ENCODE measurements around the gene DNAH10.

DNA sequence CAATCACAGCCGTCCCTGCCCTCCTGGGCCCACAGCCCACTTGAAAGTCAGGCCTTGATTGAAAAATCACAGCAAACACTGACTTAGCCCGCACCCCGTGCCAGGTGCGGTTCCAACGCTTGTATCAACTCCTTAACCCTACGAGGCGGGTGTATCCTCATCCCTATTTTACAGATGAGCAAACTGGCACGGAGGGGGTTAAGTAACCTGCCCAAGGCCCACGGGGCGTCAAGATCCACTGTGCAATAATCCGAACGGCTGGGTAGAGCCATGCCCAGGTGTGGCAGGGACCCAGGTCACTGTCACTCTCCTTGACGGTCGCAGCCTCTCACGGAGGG lies 583 bp downstream of the DNAH10 start:
- no peak for TF ChIP-seq CTCF (IDR thresholded peaks at IDR 0.05 in 4 of 5, conservative IDR thresholded peaks at IDR 0.05 in 1 of 5)
- no peak for TF ChIP-seq POLR2A (IDR thresholded peaks at IDR 0.05)
